Urothelium cell line (cell line): ENCODE data around the gene SLC34A1.
"Not testable (repeated sequence)": the region's sequence is repeated elsewhere in the genome, so short reads cannot be mapped to it uniquely, and the experiment has no call there.

Experiments used
- DNase-seq: peaks from one replicate; pipeline ENCODE4 v3.0.0; 2011; ENCODE audit warnings: low spot score, mixed read lengths
- FAIRE-seq: peaks from 2 replicates; lab custom pipeline; 2011; peaks lifted over from hg19 to GRCh38; lab: Jason Lieb, UNC

SLC34A1 gene

GRCh38 chr5:177355162-177355867 is 28.9 kb upstream of the SLC34A1 start:
- no peak for FAIRE-seq

GRCh38 chr5:177355868-177356168 is 28.4 kb upstream of the SLC34A1 start:
- FAIRE-seq (no peak), DNase-seq (no peak)

More at GRCh38 chr5:177355162-177355867, 28.9 kb upstream of the SLC34A1 start:
- no peak for DNase-seq

- DNase-seq: no peak
- no peak for FAIRE-seq
Measured at GRCh38 chr5:177356746-177357145, 27.5 kb upstream of the SLC34A1 start.

- FAIRE-seq (no peak), DNase-seq (no peak)
Measured at GRCh38 chr5:177357146-177357458, 27.1 kb upstream of the SLC34A1 start.

GRCh38 chr5:177357459-177358351 is 26.5 kb upstream of the SLC34A1 start, which contains the start of gene RGS14:
TSS of gene RGS14 (plus strand) at chr5:177357924. CDS start at chr5:177358025, 101 bp downstream.
- peak; percentile 75 for DNase-seq
- FAIRE-seq: peak; percentile 55

- FAIRE-seq (no peak), DNase-seq (no peak)
Measured at GRCh38 chr5:177358370-177358819, 25.8 kb upstream of the SLC34A1 start.

GRCh38 chr5:177359451-177359851 is 24.8 kb upstream of the SLC34A1 start:
- FAIRE-seq: no peak
- DNase-seq: no peak

- no peak for FAIRE-seq
- no peak for DNase-seq
Measured at GRCh38 chr5:177359860-177360259, 24.4 kb upstream of the SLC34A1 start.

GRCh38 chr5:177360740-177361139 is 23.5 kb upstream of the SLC34A1 start:
- DNase-seq, FAIRE-seq: not testable (repeated sequence)

GRCh38 chr5:177361418-177362291 is 22.6 kb upstream of the SLC34A1 start:
- no peak for DNase-seq
- FAIRE-seq: no peak

GRCh38 chr5:177362292-177362609 is 22.0 kb upstream of the SLC34A1 start:
- no peak for FAIRE-seq
- DNase-seq: no peak

GRCh38 chr5:177362610-177363507 is 21.4 kb upstream of the SLC34A1 start:
- FAIRE-seq: no peak
- DNase-seq: no peak

- DNase-seq (no peak), FAIRE-seq (no peak)
Measured at GRCh38 chr5:177363565-177363964, 20.7 kb upstream of the SLC34A1 start.

GRCh38 chr5:177364159-177364962 is 19.9 kb upstream of the SLC34A1 start:
- DNase-seq: no peak
- no peak for FAIRE-seq

GRCh38 chr5:177365845-177366527 is 18.2 kb upstream of the SLC34A1 start:
- no peak for FAIRE-seq
- no peak for DNase-seq

GRCh38 chr5:177366528-177367322 is 17.5 kb upstream of the SLC34A1 start:
- no peak for DNase-seq
- no peak for FAIRE-seq

GRCh38 chr5:177367323-177367848 is 16.8 kb upstream of the SLC34A1 start:
- FAIRE-seq: no peak

More at GRCh38 chr5:177367323-177367848, 16.8 kb upstream of the SLC34A1 start:
- DNase-seq: no peak
